HepG2 (cell line): ENCODE results near the gene JMJD7. TPM values are rescaled to one million over a fixed set of nuclear protein-coding genes. Genes with fewer than 3 reads are reported as not detected.

Experiments used
- AGO2 ChIP-seq: fragments of 200-400 bp; formaldehyde crosslinking; optimal IDR thresholded peaks from 2 replicates; pipeline ENCODE3; 2017; ENCODE audit warnings: mild to moderate bottlenecking, low read depth, low read length, moderate library complexity
- AKAP8 ChIP-seq: sonication (generic); formaldehyde crosslinking; IDR thresholded peaks from 2 replicates; pipeline ENCODE4 v1.5.1; 2020; ENCODE audit warnings: mild to moderate bottlenecking, missing genetic modification reagents
- FOXO1 ChIP-seq: sonication (generic); formaldehyde crosslinking; IDR thresholded peaks from 2 replicates; pipeline ENCODE4 v1.4.0; 2020; ENCODE audit warnings: missing genetic modification reagents
- HOXA3 ChIP-seq: sonication (generic); formaldehyde crosslinking; IDR thresholded peaks from 2 replicates; pipeline ENCODE4 v1.5.0; 2020; ENCODE audit warnings: missing genetic modification reagents
- IRX3 ChIP-seq: sonication (generic); formaldehyde crosslinking; IDR thresholded peaks from 2 replicates; pipeline ENCODE4 v1.8.1; 2023; ENCODE audit warnings: mild to moderate bottlenecking, low read depth, missing genetic modification reagents, borderline replicate concordance
- SOX13 ChIP-seq, 3 experiments: fragments of 450-650 bp in 1 of 3; sonication (generic) in 1 of 3; formaldehyde crosslinking in 1 of 3; IDR thresholded peaks in 2 of 3; conservative IDR thresholded peaks in 1 of 3; 2 replicates each; pipeline versions ENCODE4 v1.5.0 to v1.6.1; 2016 to 2020; ENCODE audit warnings: antibody characterized with exemption in 1 of 3, mild to moderate bottlenecking in 1 of 3, missing compliant biosample characterization in 1 of 3, missing genetic modification reagents in 1 of 3, moderate library complexity in 1 of 3
- ZNF10 ChIP-seq: sonication (generic); formaldehyde crosslinking; IDR thresholded peaks from 2 replicates; pipeline ENCODE4 v1.4.0; 2020; ENCODE audit warnings: mild to moderate bottlenecking, low read depth, missing genetic modification reagents, borderline replicate concordance
- polyA plus RNA-seq, 8 experiments: library from polyadenylated mRNA; depleted of rRNA in 3 of 8; stranded (reverse) in 7 of 8; unstranded in 1 of 8; fragments of >200 nt; fragmentation: Illumina TruSeq in 4 of 8; extraction: Trizol in 4 of 8; gene quantifications; 2 replicates each; pipeline versions ENCODE4 v1.2.1 to v1.2.3, GENCODE V29; 2011 to 2016; ENCODE audit warnings: low read depth in 4 of 8, missing spikeins in 1 of 8, mixed read lengths in 1 of 8; ENCODE audit not compliant: insufficient read depth in 1 of 8
- total RNA-seq, 5 experiments: library from RNA; depleted of rRNA; stranded (reverse); fragments of >200 nt; fragmentation: Illumina TruSeq; extraction: Trizol; gene quantifications; 2 replicates each; pipeline ENCODE4 v1.2.3, GENCODE V29; 2016; ENCODE audit warnings: low read depth in 1 of 5
- TF ChIP-seq, protein P1 (sequence below): IDR thresholded peaks from 2 replicates; pipeline ENCODE4 v1.6.1; 2018; ENCODE audit warnings: missing genetic modification reagents
- TF ChIP-seq, protein P2 (sequence below): sonication (generic); formaldehyde crosslinking; IDR thresholded peaks from 2 replicates; pipeline ENCODE4 v1.9.0; 2022; ENCODE audit warnings: missing genetic modification reagents, mild to moderate bottlenecking, borderline replicate concordance
- TF ChIP-seq, protein P3 (sequence below): sonication (generic); formaldehyde crosslinking; IDR thresholded peaks from 2 replicates; pipeline ENCODE4 v1.5.0; 2020; ENCODE audit warnings: mild to moderate bottlenecking, missing genetic modification reagents, borderline replicate concordance

JMJD7 gene
- total and polyA plus RNA-seq, 2 of the 13 experiments (the other 11 are each of a cell fraction or from before 2014, with no cell fraction given), result 6.4 to 7.1 TPM

DNA sequence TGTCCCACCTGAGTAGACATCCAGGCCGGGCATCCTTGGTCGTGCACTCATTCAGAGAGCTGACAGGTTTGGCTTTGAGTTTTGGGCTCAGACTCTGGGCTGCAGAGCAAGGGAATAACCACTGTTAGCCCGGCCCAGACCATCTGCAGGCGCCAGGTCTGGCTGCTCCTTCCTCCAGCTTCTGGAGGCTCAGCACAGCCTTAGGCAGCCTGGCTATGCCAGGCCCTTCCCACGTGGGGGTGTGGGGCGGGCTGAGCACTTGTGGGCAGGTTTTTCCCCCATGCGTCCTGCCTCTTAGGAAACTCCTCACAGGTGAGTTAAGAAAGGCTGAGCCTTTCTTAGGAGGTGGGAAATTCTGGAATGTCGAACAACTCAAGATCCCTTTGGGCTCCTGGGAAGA, 22.0 kb downstream of the JMJD7 start (continued):
- TF ChIP-seq, protein P1, sequence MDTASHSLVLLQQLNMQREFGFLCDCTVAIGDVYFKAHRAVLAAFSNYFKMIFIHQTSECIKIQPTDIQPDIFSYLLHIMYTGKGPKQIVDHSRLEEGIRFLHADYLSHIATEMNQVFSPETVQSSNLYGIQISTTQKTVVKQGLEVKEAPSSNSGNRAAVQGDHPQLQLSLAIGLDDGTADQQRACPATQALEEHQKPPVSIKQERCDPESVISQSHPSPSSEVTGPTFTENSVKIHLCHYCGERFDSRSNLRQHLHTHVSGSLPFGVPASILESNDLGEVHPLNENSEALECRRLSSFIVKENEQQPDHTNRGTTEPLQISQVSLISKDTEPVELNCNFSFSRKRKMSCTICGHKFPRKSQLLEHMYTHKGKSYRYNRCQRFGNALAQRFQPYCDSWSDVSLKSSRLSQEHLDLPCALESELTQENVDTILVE (CRISPR knock-in tag), result no peak
- TF ChIP-seq IRX3 (CRISPR knock-in tag), result no peak
- TF ChIP-seq, protein P2, sequence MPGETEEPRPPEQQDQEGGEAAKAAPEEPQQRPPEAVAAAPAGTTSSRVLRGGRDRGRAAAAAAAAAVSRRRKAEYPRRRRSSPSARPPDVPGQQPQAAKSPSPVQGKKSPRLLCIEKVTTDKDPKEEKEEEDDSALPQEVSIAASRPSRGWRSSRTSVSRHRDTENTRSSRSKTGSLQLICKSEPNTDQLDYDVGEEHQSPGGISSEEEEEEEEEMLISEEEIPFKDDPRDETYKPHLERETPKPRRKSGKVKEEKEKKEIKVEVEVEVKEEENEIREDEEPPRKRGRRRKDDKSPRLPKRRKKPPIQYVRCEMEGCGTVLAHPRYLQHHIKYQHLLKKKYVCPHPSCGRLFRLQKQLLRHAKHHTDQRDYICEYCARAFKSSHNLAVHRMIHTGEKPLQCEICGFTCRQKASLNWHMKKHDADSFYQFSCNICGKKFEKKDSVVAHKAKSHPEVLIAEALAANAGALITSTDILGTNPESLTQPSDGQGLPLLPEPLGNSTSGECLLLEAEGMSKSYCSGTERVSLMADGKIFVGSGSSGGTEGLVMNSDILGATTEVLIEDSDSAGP (CRISPR knock-in tag), result 0 out of 2 replicates have a peak, but pooled peaks have one; percentile 6
- TF ChIP-seq, protein P3, sequence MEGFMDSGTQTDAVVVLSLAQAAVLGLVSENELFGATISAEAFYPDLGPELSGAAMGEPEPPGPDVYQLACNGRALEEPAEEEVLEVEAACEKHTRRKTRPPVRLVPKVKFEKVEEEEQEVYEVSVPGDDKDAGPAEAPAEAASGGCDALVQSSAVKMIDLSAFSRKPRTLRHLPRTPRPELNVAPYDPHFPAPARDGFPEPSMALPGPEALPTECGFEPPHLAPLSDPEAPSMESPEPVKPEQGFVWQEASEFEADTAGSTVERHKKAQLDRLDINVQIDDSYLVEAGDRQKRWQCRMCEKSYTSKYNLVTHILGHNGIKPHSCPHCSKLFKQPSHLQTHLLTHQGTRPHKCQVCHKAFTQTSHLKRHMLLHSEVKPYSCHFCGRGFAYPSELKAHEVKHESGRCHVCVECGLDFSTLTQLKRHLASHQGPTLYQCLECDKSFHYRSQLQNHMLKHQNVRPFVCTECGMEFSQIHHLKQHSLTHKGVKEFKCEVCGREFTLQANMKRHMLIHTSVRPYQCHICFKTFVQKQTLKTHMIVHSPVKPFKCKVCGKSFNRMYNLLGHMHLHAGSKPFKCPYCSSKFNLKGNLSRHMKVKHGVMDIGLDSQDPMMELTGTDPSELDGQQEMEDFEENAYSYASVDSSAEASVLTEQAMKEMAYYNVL, result no peak
- TF ChIP-seq ZNF10 (CRISPR knock-in tag), result no peak
- TF ChIP-seq FOXO1 (CRISPR knock-in tag), result no peak
- no peak for TF ChIP-seq SOX13 (IDR thresholded peaks at IDR 0.05)
- TF ChIP-seq SOX13 (CRISPR knock-in tag; conservative IDR thresholded peaks at IDR 0.05 in 1 of 2, IDR thresholded peaks at IDR 0.05 in 1 of 2), result no peak
- no peak for TF ChIP-seq HOXA3
- TF ChIP-seq AKAP8 (CRISPR knock-in tag), result 0 out of 2 replicates have a peak, but pooled peaks have one; percentile 8
- peak; percentile 45 for TF ChIP-seq AGO2
